Adipose tissue (tissue), 3 donors: Measurements from ENCODE around the gene KRT75. TPM values are rescaled to one million over a fixed set of nuclear protein-coding genes. Genes with fewer than 3 reads are reported as not detected.

ENCODE experiments used
- H3K27ac ChIP-seq: one replicate; pipeline ENCODE4 v1.5.1; 2013; ENCODE audit warnings: low read depth, low read length
- WGBS, 3 donors: extraction: QIAGEN DNeasy Blood & Tissue Kit; methylation state at CpG; one replicate each; pipeline ENCODE4 v1.1.7; 2013; 5-methylcytosine and 5-hydroxymethylcytosine counted together
- polyA plus RNA-seq, 3 donors: library from polyadenylated mRNA; stranded (reverse); fragments of 200-250 nt; gene quantifications; one replicate each; pipeline ENCODE4 v1.2.3, GENCODE V29; 2013
- donor health status: healthy with polysubstance abuse.
- donor health status: Bipolar disorder and iron deficiency.
- donor health status: healthy.

The KRT75 gene
- polyA plus RNA-seq, 3 donors = 0.11 TPM; not detected in 2

DNA sequence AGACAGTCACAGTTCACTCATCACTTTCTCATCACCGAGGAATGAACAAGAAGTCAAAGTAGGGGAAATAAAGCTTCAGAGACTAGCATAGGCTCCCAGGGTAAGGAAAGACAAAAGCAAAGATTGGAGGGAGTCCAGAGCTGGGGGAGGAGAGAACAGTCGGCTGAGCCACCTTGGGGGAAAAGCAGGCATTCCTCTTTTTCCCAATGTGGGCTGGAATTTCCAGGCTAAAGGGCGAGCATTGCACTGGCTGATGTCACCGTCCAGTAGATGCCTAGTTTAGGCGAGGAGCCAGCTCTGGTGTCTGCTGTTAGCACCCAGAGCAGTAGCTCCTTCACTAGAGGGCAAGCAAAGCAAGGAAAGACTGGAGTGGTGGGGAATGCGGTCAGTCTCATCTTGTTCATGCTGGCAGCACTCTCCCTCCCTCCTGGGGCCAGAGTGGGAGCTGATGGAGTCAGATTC is 8.5 kb upstream of the KRT75 start:
- H3K27ac ChIP-seq = no peak overlapping the region
- 25 to 38% (median 29%) methylated on average over 6 of the region's 6 CpGs for WGBS, 3 donors

DNA sequence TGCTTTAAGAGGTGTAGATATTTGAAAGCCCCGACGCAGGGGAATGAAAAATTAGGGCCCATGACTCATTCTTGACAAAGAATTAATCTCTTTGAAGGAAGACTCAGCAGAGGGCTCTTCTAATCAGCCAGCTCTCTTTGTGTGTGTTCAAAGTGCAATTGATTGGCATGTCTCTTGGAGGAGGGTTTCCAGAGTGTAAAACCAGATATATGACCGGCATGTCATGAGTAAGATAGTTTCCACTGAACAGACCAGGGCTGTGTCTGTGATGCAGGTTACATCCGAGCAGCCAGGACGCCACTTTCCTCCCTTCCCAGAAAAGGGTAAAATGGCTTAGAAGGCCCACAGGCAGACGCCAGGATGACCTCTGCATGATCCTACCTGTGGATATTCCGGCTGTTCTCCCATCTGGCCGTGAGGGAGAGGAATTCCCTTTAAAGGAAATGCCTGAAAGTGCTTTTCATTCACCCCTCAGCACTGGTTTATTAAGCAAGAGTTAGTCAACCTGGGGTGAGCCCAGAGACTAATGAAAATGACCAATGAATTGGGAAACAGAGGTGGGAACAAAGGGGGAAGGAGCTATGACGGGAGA is 7.2 kb upstream of the KRT75 start:
- no peak overlapping the region for H3K27ac ChIP-seq
- WGBS, 3 donors = 53 to 64% (median 62%) methylated on average over 9 of the region's 9 CpGs

GRCh38 chr12:52440821-52441319 is 6.7 kb upstream of the KRT75 start:
- 92 to 99% (median 95%) methylated on average over 5 of the region's 5 CpGs for WGBS, 3 donors
- no peak overlapping the region for H3K27ac ChIP-seq

GRCh38 chr12:52439845-52440244 is 5.7 kb upstream of the KRT75 start:
- H3K27ac ChIP-seq = no peak overlapping the region
- 75 to 80% (median 77%) methylated on average over 2 of the region's 2 CpGs for WGBS, 3 donors

GRCh38 chr12:52439420-52439819 is 5.2 kb upstream of the KRT75 start:
- WGBS, 3 donors = 77 to 79% (median 78%) methylated on average over 8 of the region's 8 CpGs
- no peak overlapping the region for H3K27ac ChIP-seq

- no peak overlapping the region for H3K27ac ChIP-seq
- 83 to 89% (median 85%) methylated on average over 8 of the region's 8 CpGs for WGBS, 3 donors
Observed at GRCh38 chr12:52438305-52439301, 4.4 kb upstream of the KRT75 start.

DNA sequence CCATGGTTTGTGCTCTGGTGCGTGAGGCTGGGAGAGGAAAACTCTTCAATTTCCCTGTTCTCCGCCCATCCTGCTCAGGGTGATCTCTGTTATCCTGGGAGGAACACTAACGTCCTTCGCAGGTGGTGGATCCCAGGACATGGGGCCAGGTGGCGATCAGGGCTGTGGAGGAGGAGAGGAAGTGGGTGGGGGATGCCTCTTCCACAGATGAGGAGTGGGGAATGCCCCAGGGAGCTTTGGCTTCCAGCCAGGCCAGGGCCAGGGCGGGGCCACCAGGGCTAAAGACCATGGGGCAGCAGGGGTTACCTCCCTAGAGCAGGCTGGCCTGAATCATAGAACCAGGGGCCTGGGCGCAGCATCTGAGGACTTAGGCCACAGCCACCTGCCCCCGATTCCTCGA is 3.3 kb upstream of the KRT75 start:
- no peak overlapping the region for H3K27ac ChIP-seq
- WGBS, 3 donors = 65 to 70% (median 69%) methylated on average over 9 of the region's 9 CpGs

GRCh38 chr12:52436828-52437474 is 2.8 kb upstream of the KRT75 start:
- H3K27ac ChIP-seq = no peak overlapping the region
- WGBS, 3 donors = 61 to 78% (median 76%) methylated on average over 9 of the region's 9 CpGs

- WGBS, 3 donors = 46 to 61% (median 55%) methylated on average over 9 of the region's 9 CpGs
- no peak overlapping the region for H3K27ac ChIP-seq
Observed at GRCh38 chr12:52436000-52436827, 2.0 kb upstream of the KRT75 start.

DNA sequence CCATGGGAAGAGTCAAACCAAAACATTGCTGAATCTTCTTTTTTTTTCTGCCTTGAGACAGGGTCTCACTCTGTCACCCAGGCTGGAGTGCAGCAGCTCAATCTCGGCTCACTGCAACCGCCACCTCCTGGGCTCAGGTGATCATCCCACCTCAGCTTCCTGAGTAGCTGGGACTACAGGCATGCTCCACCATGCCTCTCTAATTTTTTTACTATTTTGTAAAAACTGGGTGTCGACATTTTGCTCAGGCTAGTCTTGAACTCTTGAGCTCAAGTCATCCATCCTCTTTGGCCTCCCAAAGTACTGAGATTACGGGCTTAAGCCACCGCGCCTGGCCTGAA is 1.5 kb upstream of the KRT75 start:
- no peak overlapping the region for H3K27ac ChIP-seq
- WGBS, 3 donors = 77 to 83% (median 82%) methylated on average over 6 of the region's 6 CpGs

DNA sequence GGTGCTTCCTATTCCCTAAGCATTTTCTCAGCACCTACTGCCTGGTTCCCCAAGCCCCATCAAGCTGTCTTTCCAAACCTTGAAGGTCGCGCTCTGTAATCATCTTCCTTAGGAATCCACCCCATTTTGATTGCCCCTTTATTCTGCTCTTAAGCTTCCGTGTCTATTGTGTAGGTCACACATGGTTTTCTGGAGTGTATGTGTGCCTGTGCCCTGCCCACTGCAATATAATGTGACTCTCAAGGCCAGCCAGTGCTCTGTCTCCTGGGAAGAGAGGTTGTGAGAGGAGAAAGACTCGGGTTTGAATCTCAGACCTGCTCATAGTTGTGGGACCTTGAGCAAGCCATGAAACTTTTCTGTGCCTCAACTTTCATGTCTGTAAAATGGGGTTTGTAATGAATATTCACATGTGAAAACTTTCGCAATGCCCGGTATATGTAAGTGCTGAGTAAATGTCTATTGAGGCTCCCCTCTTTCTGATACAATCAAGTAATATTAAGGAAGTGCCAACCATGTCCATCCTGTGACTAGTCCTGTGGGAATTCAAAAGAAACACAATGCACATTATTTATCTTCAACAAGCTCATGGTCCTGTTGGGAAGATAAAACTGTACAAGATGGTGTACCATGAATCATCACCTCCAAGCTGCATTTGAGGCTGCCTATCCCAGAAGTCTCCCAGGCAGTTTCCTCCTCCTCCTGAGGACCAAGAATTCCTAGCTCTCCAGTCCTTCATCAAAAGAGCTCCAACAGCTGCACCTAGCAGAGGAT is 774 bp upstream of the KRT75 start:
- WGBS, 3 donors = 89 to 93% (median 90%) methylated on average over 6 of the region's 6 CpGs

DNA sequence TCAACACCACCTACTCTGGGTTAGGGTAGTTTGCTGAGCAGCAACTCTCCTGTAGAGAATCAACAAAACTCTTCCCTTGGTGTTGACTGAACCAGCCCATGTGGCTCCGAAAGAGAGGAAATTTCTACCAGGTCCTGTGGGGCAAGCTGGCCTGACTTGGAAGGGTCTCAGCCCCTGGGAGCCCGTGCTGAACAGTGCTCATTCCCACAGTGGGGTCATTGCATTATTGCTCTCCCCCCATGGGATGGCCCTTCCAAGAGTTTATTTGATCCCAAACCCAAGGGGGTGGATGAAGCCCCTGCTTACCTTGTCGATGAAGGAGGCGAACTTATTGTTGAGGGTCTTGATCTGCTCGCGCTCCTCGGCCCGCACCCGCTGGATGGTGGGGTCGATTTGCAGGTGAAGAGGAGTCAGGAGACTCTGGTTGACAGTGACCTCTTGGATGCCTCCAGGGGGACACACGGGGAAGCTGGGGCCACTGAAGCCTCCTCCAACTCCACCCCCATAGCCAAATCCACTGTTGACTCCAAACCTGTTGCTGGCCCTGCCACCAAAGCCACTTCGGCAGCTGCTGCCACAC is 580 bp downstream of the KRT75 start:
- WGBS, 3 donors = 90 to 93% (median 93%) methylated on average over 12 of the region's 12 CpGs
- H3K27ac ChIP-seq = no peak overlapping the region

More for the DNA sequence above, 774 bp upstream of the KRT75 start:
- H3K27ac ChIP-seq = no peak overlapping the region

GRCh38 chr12:52432559-52433207 is 1.5 kb downstream of the KRT75 start:
- WGBS, 3 donors = 81 to 86% (median 83%) methylated on average over 6 of the region's 6 CpGs
- H3K27ac ChIP-seq = no peak overlapping the region

GRCh38 chr12:52428121-52428520 is 6.0 kb downstream of the KRT75 start:
- 83 to 89% (median 85%) methylated on average over 10 of the region's 10 CpGs for WGBS, 3 donors
- H3K27ac ChIP-seq = no peak overlapping the region

DNA sequence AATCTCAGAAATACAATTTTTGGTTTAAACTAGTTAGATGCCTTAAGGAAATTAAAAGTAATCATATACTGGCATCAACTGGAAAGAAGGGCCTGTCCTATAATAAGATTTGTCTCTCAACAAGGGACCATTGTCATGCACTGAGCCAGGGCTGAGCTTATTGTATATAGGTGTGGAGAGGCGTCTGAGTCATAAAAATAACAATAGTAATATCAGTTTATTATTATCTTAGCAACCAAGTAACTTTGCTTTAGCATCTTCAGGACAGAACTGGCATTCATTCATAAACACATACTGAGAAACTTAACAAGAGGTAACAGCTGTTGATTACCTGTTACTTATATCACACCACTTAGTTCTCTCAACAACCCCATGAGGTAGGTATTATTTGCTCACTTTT is 7.1 kb downstream of the KRT75 start:
- WGBS, 3 donors = 83 to 97% (median 87%) methylated on average over 1 of the region's 1 CpG
- H3K27ac ChIP-seq = no peak overlapping the region

- WGBS, 3 donors = 88 to 95% (median 94%) methylated on average over 2 of the region's 2 CpGs
- H3K27ac ChIP-seq = no peak overlapping the region
Observed at GRCh38 chr12:52426034-52426433, 8.1 kb downstream of the KRT75 start.

GRCh38 chr12:52425466-52425865 is 8.7 kb downstream of the KRT75 start:
- no peak overlapping the region for H3K27ac ChIP-seq
- 85 to 90% (median 85%) methylated on average over 5 of the region's 5 CpGs for WGBS, 3 donors
